Glomerular visceral epithelial cell (primary cell): ENCODE data around the gene MBD3L2.
"Not testable (repeated sequence)": the region's sequence is repeated elsewhere in the genome, so short reads cannot be mapped to it uniquely, and the experiment has no call there.

ENCODE experiments used
- DNase-seq: peaks from one replicate; pipeline ENCODE4 v3.0.0-alpha.2; 2016; ENCODE audit errors: extremely low spot score

Gene MBD3L2

GRCh38 chr19:7059977-7060376 lies 10.9 kb downstream of the MBD3L2 start:
- not testable (repeated sequence) for DNase-seq

GRCh38 chr19:7063339-7063738 lies 14.2 kb downstream of the MBD3L2 start:
- DNase-seq, result no peak

- no peak for DNase-seq
These were observed 14.8 kb downstream of the MBD3L2 start for GRCh38 chr19:7063764-7064418.

GRCh38 chr19:7067122-7067521 lies 18.0 kb downstream of the MBD3L2 start:
- not testable (repeated sequence) for DNase-seq

DNA sequence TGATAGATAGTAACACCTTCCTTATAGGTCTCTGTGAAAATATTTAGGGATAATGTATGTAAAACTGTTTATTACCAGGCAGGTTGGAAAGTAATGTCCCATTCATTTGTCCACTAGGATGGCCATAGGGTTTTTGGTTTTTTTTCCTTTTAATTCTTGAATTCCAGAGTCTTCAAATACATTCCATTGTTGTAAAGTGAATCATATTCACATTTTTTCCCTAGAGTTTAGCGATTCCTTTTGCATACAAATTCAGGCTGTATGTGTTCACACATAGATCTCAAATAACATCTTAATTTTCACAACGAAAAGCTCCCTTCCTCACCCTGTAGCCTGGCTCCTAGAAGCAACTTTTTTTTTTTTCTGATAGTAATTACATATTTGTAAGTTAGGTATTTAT lies 18.6 kb downstream of the MBD3L2 start:
- no peak for DNase-seq

DNA sequence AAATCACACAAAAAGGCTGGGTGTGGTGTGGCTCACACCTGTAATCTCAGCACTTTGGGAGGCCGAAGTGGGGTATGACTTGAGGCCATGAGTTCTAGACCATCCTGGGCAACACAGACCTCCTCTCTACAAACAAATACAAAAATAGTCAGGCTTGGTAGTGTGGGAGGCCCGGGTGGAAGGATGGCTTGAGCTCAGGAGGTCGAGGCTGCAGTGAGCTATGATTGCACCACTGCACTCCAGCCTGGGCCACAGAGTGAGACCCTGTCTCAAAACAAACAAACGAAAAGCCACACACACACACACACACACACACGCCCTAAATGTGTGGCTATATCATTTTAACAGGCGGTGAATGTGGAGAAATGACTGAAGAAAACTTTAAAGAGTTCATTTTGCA lies 19.5 kb downstream of the MBD3L2 start:
- DNase-seq, result no peak

GRCh38 chr19:7069042-7069903 lies 20.2 kb downstream of the MBD3L2 start, which contains the start of gene ZNF557:
Gene ZNF557 (plus strand): TSS chr19:7069703. CDS start chr19:7075075, 5,372 bp downstream.
- DNase-seq, result peak; percentile 97

GRCh38 chr19:7069904-7070226 lies 20.7 kb downstream of the MBD3L2 start:
- DNase-seq, result peak; percentile 7

DNA sequence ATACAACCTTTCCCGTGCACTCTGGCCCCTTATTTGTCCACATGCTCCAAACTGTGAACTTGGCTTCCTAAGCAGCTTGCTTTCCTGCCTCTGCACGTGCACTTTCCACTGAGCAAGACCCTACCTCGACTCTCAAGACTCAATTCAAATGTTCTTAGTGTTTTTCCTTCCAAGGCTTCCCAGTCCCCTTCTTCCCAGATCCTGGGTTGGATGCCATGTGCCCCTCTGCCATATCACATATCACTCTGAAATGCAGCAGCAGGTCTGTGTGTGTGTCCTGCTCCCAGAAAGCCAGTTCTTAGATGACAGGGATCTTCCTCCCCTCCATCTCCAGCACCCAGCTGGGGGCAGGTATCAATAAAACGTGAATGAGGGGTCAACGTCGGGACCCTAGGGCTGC lies 23.4 kb downstream of the MBD3L2 start:
- DNase-seq, result no peak

GRCh38 chr19:7074705-7075282 lies 25.7 kb downstream of the MBD3L2 start:
- DNase-seq, result no peak

DNA sequence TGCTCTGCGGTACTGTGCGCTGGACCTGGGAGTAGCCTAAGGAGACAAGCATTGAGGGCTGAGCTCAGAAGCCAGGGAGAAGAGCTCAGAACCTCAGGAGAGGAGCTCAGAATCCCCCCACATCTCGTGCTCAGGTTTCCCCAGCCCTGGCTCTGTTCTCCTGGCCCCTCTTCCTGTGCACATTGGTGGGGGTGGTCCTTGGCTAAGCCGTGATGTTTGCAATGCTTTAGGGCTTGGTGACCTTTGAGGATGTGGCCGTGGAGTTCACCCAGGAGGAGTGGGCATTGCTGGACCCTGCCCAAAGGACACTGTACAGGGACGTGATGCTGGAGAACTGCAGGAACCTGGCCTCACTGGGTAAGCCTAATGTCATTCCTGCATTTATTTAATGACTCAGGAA lies 27.0 kb downstream of the MBD3L2 start:
- no peak for DNase-seq

- no peak for DNase-seq
These were observed 28.9 kb downstream of the MBD3L2 start for GRCh38 chr19:7078008-7078407.

DNA sequence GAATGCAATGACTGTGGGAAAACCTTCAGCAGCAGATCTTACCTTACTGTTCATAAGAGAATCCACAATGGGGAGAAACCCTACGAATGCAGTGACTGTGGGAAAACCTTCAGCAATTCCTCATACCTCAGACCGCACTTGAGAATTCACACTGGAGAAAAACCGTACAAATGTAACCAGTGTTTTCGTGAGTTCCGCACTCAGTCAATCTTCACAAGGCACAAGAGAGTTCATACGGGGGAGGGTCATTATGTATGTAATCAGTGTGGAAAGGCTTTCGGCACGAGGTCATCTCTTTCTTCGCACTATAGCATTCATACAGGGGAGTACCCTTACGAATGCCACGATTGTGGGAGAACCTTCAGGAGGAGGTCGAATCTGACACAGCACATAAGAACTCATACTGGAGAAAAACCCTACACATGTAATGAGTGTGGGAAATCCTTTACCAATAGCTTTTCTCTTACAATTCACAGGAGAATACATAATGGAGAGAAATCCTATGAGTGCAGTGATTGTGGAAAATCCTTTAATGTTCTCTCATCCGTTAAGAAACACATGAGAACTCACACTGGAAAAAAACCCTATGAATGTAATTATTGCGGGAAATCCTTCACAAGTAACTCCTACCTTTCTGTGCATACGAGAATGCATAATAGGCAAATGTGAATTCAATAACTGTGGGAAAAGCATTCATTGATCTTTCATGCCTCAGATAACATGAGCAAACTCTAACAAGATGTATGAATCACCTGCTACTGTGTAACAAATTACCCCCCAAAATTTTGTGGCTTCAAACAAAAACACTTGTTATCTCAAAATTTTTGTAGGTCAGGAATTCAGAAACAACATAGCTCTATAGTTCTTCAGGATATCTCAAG lies 34.2 kb downstream of the MBD3L2 start:
- no peak for DNase-seq

- DNase-seq, result no peak
These were observed 39.9 kb downstream of the MBD3L2 start for GRCh38 chr19:7088999-7089398.

DNA sequence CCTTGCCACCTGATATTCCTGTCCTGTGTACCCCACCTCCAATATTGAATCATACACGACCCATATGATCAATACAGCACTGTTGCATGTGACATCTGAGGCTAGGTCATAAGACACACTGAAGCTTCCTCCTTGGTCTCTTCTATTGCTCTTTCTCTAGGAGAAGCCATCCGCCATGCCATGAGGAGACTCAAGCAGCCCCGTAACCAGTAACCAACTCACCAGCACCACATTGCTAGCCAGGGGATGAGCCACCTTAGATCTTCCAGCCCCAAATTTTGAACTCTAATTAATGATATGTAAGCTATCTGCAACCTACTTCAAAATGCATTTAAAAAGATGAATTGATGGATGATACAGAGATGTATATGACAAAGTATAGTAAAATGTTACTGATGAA lies 49.0 kb downstream of the MBD3L2 start:
- no peak for DNase-seq

GRCh38 chr19:7098701-7099596 lies 49.8 kb downstream of the MBD3L2 start:
- DNase-seq, result peak; percentile 94

- no peak for DNase-seq
These were observed 50.4 kb downstream of the MBD3L2 start for GRCh38 chr19:7099597-7099921.
